GM10266 (cell line): ENCODE data around the gene ABCC3.

Source experiments
- DNase-seq: peaks from one replicate; pipeline ENCODE4 v3.0.0; 2012; ENCODE audit errors: extremely low spot score
- TF ChIP-seq, protein P1 (sequence below): IDR thresholded peaks from 2 replicates; pipeline ENCODE4 v1.5.1; 2012; ENCODE audit warnings: mild to moderate bottlenecking, low read depth; ENCODE audit not compliant: control insufficient read depth, insufficient read depth; ENCODE audit errors: missing control alignments

The ABCC3 gene

DNA sequence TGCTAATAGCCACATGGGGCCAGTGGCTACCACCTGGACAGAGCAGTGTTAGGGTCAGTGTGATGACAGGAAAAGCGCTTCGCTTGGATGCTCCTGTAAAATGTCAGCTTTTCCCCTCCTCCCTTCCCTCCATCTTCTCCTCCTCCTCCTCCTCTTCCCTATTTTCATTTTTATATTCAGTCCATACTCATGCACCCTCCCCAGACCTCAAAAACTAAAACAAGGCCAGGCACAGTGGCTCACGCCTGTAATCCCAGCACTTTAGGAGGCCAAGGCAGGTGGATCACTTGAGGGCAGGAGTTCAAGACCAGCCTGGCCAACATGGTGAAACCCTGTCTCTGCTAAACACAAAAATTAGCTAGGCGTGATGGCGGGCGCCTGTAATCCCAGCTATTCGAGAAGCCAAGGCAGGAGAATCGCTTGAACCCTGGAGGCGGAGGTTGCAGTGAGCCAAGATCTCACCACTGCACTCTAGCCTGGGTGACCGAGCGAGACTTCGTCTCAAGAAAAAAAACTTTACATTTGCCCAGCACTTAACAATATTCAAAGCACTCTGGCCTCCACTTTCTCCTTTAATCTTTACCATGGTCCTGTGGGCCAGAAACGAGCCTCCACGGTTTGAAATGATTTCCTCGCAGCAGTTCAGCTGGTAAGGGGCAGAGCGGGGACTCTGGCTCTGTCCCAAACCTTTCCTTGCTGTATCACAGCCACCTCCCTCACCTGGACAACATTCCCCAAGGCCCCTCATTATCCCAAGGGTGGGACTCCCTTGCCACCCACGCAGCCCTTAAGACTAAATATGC lies 51.2 kb downstream of the ABCC3 start:
- no peak for DNase-seq
- TF ChIP-seq, protein P1, sequence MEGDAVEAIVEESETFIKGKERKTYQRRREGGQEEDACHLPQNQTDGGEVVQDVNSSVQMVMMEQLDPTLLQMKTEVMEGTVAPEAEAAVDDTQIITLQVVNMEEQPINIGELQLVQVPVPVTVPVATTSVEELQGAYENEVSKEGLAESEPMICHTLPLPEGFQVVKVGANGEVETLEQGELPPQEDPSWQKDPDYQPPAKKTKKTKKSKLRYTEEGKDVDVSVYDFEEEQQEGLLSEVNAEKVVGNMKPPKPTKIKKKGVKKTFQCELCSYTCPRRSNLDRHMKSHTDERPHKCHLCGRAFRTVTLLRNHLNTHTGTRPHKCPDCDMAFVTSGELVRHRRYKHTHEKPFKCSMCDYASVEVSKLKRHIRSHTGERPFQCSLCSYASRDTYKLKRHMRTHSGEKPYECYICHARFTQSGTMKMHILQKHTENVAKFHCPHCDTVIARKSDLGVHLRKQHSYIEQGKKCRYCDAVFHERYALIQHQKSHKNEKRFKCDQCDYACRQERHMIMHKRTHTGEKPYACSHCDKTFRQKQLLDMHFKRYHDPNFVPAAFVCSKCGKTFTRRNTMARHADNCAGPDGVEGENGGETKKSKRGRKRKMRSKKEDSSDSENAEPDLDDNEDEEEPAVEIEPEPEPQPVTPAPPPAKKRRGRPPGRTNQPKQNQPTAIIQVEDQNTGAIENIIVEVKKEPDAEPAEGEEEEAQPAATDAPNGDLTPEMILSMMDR, result no peak

GRCh38 chr17:50686494-50687199 lies 52.0 kb downstream of the ABCC3 start:
- no peak for DNase-seq
- TF ChIP-seq, protein P1, result no peak

- TF ChIP-seq, protein P1, result no peak
- no peak for DNase-seq
These were observed 52.8 kb downstream of the ABCC3 start for GRCh38 chr17:50687200-50688066.

DNA sequence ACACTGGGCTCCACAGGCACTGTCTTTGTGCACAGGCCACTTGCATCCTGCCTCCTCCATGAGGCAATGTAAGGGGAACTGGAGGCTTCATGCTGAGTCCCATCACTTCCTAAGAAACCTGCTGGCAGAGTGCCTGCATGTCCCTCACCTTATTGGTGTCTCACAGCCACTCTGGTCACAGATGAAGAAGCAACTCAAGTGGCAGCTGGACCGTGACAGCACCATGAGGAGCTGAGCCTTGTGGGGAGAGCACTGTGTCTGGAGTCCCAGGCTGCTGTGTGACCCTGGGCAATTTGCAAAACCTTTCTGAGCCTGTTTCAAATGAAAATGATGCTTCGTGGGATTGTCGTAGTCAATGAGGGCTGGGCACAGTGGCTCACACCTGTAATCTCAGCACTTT lies 53.6 kb downstream of the ABCC3 start:
- TF ChIP-seq, protein P1, result no peak
- DNase-seq, result no peak

GRCh38 chr17:50689251-50689650 lies 54.6 kb downstream of the ABCC3 start:
- no peak for DNase-seq
- TF ChIP-seq, protein P1, result no peak

GRCh38 chr17:50689956-50690886 lies 55.5 kb downstream of the ABCC3 start:
- no peak for DNase-seq
- TF ChIP-seq, protein P1, result no peak
